CD4-positive, alpha-beta memory T cell (primary cell): ENCODE results near the gene PAH. TPM values are rescaled to one million over a fixed set of nuclear protein-coding genes. Genes with fewer than 3 reads are reported as not detected.
A peak's percentile ranks its signal among the peaks of the same experiment; 100 is the strongest.

ENCODE experiments used
- CTCF ChIA-PET: fragments of 350-600 bp; sonication (Branson Sonifier 250); formaldehyde crosslinking; loops from one replicate; lab custom pipeline; 2021; ENCODE audit warnings: inconsistent platforms; ENCODE audit not compliant: partially characterized antibody; lab: Charles Lee
- POLR2A ChIA-PET: fragments of 350-600 bp; sonication (Branson Sonifier 250); formaldehyde crosslinking; loops from one replicate; lab custom pipeline; 2021; ENCODE audit not compliant: partially characterized antibody; lab: Charles Lee
- DNase-seq, 5 donors: peaks; one replicate each; pipeline versions ENCODE4 v3.0.0 to v3.0.0-alpha.2; 2020 to 2022; ENCODE audit warnings: mixed read lengths in 1 of 5
- H3K27ac ChIP-seq: one replicate; pipeline ENCODE4 v1.7.0; 2013; ENCODE audit warnings: low read depth, low read length
- H3K27me3 ChIP-seq: 2 replicates; pipeline ENCODE4 v1.7.0; 2013; ENCODE audit warnings: mild to moderate bottlenecking, low read length, moderate library complexity; ENCODE audit not compliant: insufficient read depth
- H3K36me3 ChIP-seq: 2 replicates; pipeline ENCODE4 v1.7.0; 2013; ENCODE audit warnings: mild to moderate bottlenecking, low read length, moderate library complexity; ENCODE audit not compliant: insufficient read depth
- H3K4me1 ChIP-seq: 2 replicates; pipeline ENCODE4 v1.7.0; 2013; ENCODE audit warnings: mild to moderate bottlenecking, low read length, moderate library complexity; ENCODE audit not compliant: insufficient read depth
- H3K4me3 ChIP-seq, 2 donors: one replicate each; pipeline ENCODE4 v1.7.0; 2013; ENCODE audit warnings: low read length in 2 of 2, mild to moderate bottlenecking in 1 of 2
- H3K9me3 ChIP-seq, 2 donors: one replicate each; pipeline ENCODE4 v1.7.0; 2013; ENCODE audit warnings: low read length in 2 of 2, control low read depth in 1 of 2; ENCODE audit not compliant: control insufficient read depth in 1 of 2
- H3K27ac Mint-ChIP-seq, 7 donors: one replicate each; pipeline ENCODE4 v1.8.0; 2020 to 2021; ENCODE audit warnings: mixed read lengths in 7 of 7, mild to moderate bottlenecking in 6 of 7, inconsistent platforms in 3 of 7, moderate library complexity in 3 of 7
- H3K27me3 Mint-ChIP-seq, 2 donors: one replicate each; pipeline ENCODE4 v1.8.0; 2020 to 2021; ENCODE audit warnings: mixed read lengths in 2 of 2
- H3K36me3 Mint-ChIP-seq, 2 donors: one replicate each; pipeline ENCODE4 v1.8.0; 2020 to 2021; ENCODE audit warnings: mixed read lengths in 2 of 2, inconsistent platforms in 1 of 2, mild to moderate bottlenecking in 1 of 2
- H3K4me1 Mint-ChIP-seq, 4 donors: one replicate each; pipeline ENCODE4 v1.8.0; 2020 to 2021; ENCODE audit warnings: mixed read lengths in 4 of 4, mild to moderate bottlenecking in 1 of 4
- H3K4me3 Mint-ChIP-seq, 8 donors: one replicate each; pipeline ENCODE4 v1.8.0; 2020 to 2021; ENCODE audit warnings: mixed read lengths in 8 of 8, mild to moderate bottlenecking in 7 of 8, moderate library complexity in 6 of 8, inconsistent platforms in 3 of 8
- H3K9me3 Mint-ChIP-seq, 8 donors: one replicate each; pipeline ENCODE4 v1.8.0; 2020 to 2021; ENCODE audit warnings: mixed read lengths in 8 of 8, mild to moderate bottlenecking in 5 of 8, inconsistent platforms in 3 of 8, moderate library complexity in 1 of 8
- intact Hi-C: fragments of 100-400 bp; cut with micrococcal nuclease; formaldehyde crosslinking; loops from one replicate; pipeline ENCODE4 v1.15.1; 2023
- polyA plus RNA-seq, 2 donors: library from polyadenylated mRNA; unstranded; fragments of 300-500 nt; fragmentation: Illumina TruSeq; gene quantifications; one replicate each; pipeline ENCODE4 v1.2.3, GENCODE V29; 2021
- total RNA-seq, 2 experiments: library from RNA; stranded (reverse); gene quantifications; one replicate each; pipeline ENCODE4 v1.2.3, GENCODE V29; 2021

The PAH gene
- total and polyA plus RNA-seq, 4 experiments from 2014 or later = not detected

DNA sequence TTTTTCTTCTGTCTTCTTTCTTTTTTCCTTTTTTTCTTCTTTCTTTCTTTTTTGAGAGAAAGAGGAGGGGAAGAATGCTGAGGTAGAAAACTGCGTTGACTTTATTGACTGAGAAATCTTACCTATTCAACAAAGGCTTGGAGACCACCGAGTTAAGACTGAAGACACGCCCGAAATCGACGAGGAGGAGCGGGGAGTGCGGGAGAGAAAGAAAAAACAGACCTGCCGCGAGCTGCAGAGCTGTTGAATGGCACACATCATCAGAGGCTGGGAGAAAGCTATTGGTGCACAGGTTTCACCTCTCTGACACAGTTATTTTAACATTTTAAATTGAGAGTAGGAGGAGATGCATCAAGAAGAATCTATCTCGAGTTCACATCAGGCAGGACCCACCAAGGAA, 45.5 kb upstream of the PAH start:
- no peak overlapping the region for H3K27ac Mint-ChIP-seq
- no peak for DNase-seq
- Histone ChIP-seq H3K27me3 (peaks cover 39% of the 10 kb centered on the region), H3K9me3 (no peaks in the 10 kb centered on the region), H3K27ac (no peak overlapping the region), H3K4me3 (no peak overlapping the region), H3K36me3 (no peaks in the 10 kb centered on the region), H3K4me1 (peaks cover 11% of the 10 kb centered on the region)
- peak overlapping the region in 6 of 8 donors; percentile 6 to 62 (median 14) for H3K4me3 Mint-ChIP-seq
- ChIA-PET CTCF (interaction anchor here (0.9 to 1.2 kb wide), 3 partner anchors 12 to 585 kb away, joined by 3 read pairs; no protein-coding TSS in a partner anchor), POLR2A (no interaction called here)
- H3K36me3 Mint-ChIP-seq = no peaks in the 10 kb centered on the region
- H3K4me1 Mint-ChIP-seq = peaks cover 16 to 38% (median 21%) of the 10 kb centered on the region in 4 donors
- peaks cover 68 to 69% of the 10 kb centered on the region in 2 donors for H3K27me3 Mint-ChIP-seq
- H3K9me3 Mint-ChIP-seq = peaks cover 0 to 21% (median 11%) of the 10 kb centered on the region in 8 donors
- intact Hi-C loops = no loop called here

DNA sequence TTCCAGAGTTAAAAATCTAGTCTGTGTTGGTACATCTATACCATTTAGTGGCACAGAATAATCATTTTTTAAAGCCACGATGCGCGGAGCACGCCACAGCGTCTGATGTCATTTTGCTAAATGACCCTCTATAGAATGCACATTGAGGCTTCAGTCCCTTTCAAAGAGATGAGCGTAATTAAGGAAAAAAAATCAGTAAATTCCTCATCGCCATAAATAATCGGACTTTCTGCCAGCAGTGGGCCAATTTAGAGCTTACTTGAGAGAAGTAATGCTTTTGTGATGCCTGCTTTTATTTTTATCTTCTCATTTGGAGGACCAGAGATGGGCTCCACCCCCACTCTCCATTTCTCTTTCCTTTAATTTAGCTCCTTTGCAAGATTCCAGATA, 44.4 kb upstream of the PAH start:
- ChIA-PET POLR2A (no interaction called here), CTCF (interaction anchor here (1.2 to 1.6 kb wide), 2 partner anchors 11 to 587 kb away, joined by 3 to 4 read pairs; no protein-coding TSS in a partner anchor)
- Histone ChIP-seq H3K4me1 (peaks cover 15% of the 10 kb centered on the region), H3K36me3 (no peaks in the 10 kb centered on the region), H3K27me3 (peaks cover 39% of the 10 kb centered on the region), H3K9me3 (no peaks in the 10 kb centered on the region), H3K27ac (no peak overlapping the region), H3K4me3 (no peak overlapping the region)
- peaks cover 18 to 48% (median 26%) of the 10 kb centered on the region in 4 donors for H3K4me1 Mint-ChIP-seq
- H3K27ac Mint-ChIP-seq = no peak overlapping the region
- no peaks in the 10 kb centered on the region for H3K36me3 Mint-ChIP-seq
- DNase-seq = no peak
- H3K27me3 Mint-ChIP-seq = peaks cover 65 to 73% of the 10 kb centered on the region in 2 donors
- H3K4me3 Mint-ChIP-seq = peak overlapping the region in 2 of 8 donors; percentile 15 to 39
- intact Hi-C loops = no loop called here
- peaks cover 0 to 21% (median 12%) of the 10 kb centered on the region in 8 donors for H3K9me3 Mint-ChIP-seq

DNA sequence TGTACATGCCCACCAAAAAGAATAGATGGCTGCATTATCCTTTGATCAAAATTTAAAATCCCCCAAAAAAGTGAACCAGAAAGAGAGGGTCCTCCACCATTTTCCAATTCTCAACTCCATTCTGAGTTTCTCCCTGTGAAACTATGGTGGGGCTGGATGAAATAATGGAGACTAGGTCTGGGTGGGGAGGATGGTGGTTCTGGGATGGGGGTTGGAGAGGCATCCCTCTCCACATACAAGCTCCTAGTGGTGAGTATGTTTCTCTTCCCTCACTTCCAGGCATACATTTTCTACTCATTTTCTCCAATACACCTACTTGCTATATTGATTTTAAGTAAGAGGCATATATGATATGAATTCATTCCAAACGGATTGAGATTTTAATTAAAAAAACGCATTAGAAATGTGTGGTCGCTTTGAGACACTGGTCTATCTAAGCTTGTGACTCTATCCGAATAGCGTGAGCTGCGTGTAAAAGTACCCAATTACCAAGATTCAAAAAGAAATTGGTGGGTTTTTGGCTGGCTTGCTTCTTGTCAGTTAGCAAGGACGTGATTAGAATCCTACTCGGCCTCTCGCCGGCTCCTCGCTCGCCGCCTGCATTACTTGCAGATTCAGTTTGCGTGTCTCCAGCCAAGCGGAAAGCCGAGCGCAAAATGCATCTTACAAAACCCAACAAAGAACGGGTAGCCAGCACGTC, 43.9 kb upstream of the PAH start:
- POLR2A ChIA-PET = no interaction called here
- no peak overlapping the region for H3K27ac Mint-ChIP-seq
- peaks cover 66 to 73% of the 10 kb centered on the region in 2 donors for H3K27me3 Mint-ChIP-seq
- no peaks in the 10 kb centered on the region for H3K9me3 ChIP-seq
- no peaks in the 10 kb centered on the region for H3K36me3 Mint-ChIP-seq
- peaks cover 15% of the 10 kb centered on the region for H3K4me1 ChIP-seq
- H3K4me3 Mint-ChIP-seq = peak overlapping the region in 1 of 8 donors; percentile 39
- H3K36me3 ChIP-seq = no peaks in the 10 kb centered on the region
- no peak overlapping the region for H3K4me3 ChIP-seq
- H3K27ac ChIP-seq = no peak overlapping the region
- peaks cover 0 to 20% (median 12%) of the 10 kb centered on the region in 8 donors for H3K9me3 Mint-ChIP-seq
- DNase-seq = no peak
- intact Hi-C loops = no loop called here
- H3K27me3 ChIP-seq = peaks cover 37% of the 10 kb centered on the region
- peaks cover 18 to 48% (median 26%) of the 10 kb centered on the region in 4 donors for H3K4me1 Mint-ChIP-seq
- CTCF ChIA-PET = interaction anchor here (1.6 kb wide), 1 partner anchor 11 kb away, joined by 4 read pairs; no protein-coding TSS in a partner anchor

DNA sequence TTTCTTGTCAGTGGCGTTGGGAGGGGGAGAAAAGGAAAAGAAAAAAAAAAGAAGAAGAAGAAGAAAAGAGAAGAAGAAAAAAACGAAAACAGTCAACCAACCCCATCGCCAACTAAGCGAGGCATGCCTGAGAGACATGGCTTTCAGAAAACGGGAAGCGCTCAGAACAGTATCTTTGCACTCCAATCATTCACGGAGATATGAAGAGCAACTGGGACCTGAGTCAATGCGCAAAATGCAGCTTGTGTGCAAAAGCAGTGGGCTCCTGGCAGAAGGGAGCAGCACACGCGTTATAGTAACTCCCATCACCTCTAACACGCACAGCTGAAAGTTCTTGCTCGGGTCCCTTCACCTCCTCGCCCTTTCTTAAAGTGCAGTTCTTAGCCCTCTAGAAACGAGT, 42.3 kb upstream of the PAH start:
- POLR2A ChIA-PET = no interaction called here
- Histone ChIP-seq H3K27me3 (peaks cover 29% of the 10 kb centered on the region), H3K4me1 (peaks cover 5% of the 10 kb centered on the region), H3K36me3 (no peaks in the 10 kb centered on the region), H3K27ac (no peak overlapping the region), H3K9me3 (no peaks in the 10 kb centered on the region), H3K4me3 (no peak overlapping the region)
- no peak overlapping the region for H3K27ac Mint-ChIP-seq
- H3K36me3 Mint-ChIP-seq = no peaks in the 10 kb centered on the region
- no peak for DNase-seq
- peaks cover 0 to 20% (median 8%) of the 10 kb centered on the region in 8 donors for H3K9me3 Mint-ChIP-seq
- peaks cover 69 to 73% of the 10 kb centered on the region in 2 donors for H3K27me3 Mint-ChIP-seq
- intact Hi-C loops = no loop called here
- peaks cover 9 to 34% (median 22%) of the 10 kb centered on the region in 4 donors for H3K4me1 Mint-ChIP-seq
- H3K4me3 Mint-ChIP-seq = peak overlapping the region in 1 of 8 donors; percentile 38
- CTCF ChIA-PET = no interaction called here

DNA sequence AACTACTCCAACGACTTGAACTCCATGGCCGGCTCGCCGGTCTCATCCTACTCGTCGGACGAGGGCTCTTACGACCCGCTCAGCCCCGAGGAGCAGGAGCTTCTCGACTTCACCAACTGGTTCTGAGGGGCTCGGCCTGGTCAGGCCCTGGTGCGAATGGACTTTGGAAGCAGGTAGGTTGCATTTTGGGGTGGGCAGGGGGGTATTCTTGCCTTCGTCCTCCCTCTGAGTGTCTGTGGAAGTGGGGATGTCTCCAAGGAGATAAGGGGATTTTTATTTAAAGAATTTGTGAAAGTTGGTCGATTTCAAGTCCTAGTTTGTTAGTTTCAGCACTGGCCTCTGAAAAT, 41.8 kb upstream of the PAH start:
- H3K27me3 ChIP-seq = peaks cover 23% of the 10 kb centered on the region
- DNase-seq = no peak

DNA sequence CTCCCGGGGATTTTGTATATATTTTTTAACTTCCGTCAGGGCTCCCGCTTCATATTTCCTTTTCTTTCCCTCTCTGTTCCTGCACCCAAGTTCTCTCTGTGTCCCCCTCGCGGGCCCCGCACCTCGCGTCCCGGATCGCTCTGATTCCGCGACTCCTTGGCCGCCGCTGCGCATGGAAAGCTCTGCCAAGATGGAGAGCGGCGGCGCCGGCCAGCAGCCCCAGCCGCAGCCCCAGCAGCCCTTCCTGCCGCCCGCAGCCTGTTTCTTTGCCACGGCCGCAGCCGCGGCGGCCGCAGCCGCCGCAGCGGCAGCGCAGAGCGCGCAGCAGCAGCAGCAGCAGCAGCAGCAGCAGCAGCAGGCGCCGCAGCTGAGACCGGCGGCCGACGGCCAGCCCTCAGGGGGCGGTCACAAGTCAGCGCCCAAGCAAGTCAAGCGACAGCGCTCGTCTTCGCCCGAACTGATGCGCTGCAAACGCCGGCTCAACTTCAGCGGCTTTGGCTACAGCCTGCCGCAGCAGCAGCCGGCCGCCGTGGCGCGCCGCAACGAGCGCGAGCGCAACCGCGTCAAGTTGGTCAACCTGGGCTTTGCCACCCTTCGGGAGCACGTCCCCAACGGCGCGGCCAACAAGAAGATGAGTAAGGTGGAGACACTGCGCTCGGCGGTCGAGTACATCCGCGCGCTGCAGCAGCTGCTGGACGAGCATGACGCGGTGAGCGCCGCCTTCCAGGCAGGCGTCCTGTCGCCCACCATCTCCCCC, 41.2 kb upstream of the PAH start:
- Mint-ChIP-seq H3K9me3 (peaks cover 0 to 8% (median under 1%) of the 10 kb centered on the region in 8 donors), H3K27me3 (peaks cover 62 to 69% of the 10 kb centered on the region in 2 donors), H3K27ac (no peak overlapping the region), H3K36me3 (no peaks in the 10 kb centered on the region), H3K4me3 (peak overlapping the region; percentile 46 to 81 (median 64)), H3K4me1 (peaks cover 9 to 34% (median 19%) of the 10 kb centered on the region in 4 donors)
- no peak for DNase-seq
- CTCF ChIA-PET = no interaction called here
- Histone ChIP-seq H3K9me3 (no peaks in the 10 kb centered on the region), H3K27ac (no peak overlapping the region), H3K27me3 (peaks cover 18% of the 10 kb centered on the region), H3K36me3 (no peaks in the 10 kb centered on the region), H3K4me1 (peaks cover 4% of the 10 kb centered on the region), H3K4me3 (no peak overlapping the region)
- POLR2A ChIA-PET = no interaction called here
- intact Hi-C loops = no loop called here

More for the DNA sequence above, 41.8 kb upstream of the PAH start:
- H3K4me1 Mint-ChIP-seq = peaks cover 9 to 34% (median 21%) of the 10 kb centered on the region in 4 donors
- CTCF ChIA-PET = no interaction called here
- no peak overlapping the region for H3K4me3 ChIP-seq
- no peaks in the 10 kb centered on the region for H3K36me3 Mint-ChIP-seq
- peaks cover 0 to 14% (median 3%) of the 10 kb centered on the region in 8 donors for H3K9me3 Mint-ChIP-seq
- peak overlapping the region in 6 of 8 donors; percentile 15 to 70 (median 46) for H3K4me3 Mint-ChIP-seq
- H3K27ac ChIP-seq = no peak overlapping the region
- H3K27ac Mint-ChIP-seq = no peak overlapping the region
- POLR2A ChIA-PET = no interaction called here
- H3K4me1 ChIP-seq = peaks cover 4% of the 10 kb centered on the region
- no peaks in the 10 kb centered on the region for H3K9me3 ChIP-seq
- intact Hi-C loops = no loop called here
- H3K36me3 ChIP-seq = no peaks in the 10 kb centered on the region
- peaks cover 67 to 69% of the 10 kb centered on the region in 2 donors for H3K27me3 Mint-ChIP-seq
